ELF-1 (cell line): Measurements from ENCODE around the gene OR2S2.
"Not testable (repeated sequence)": the region's sequence is repeated elsewhere in the genome, so short reads cannot be mapped to it uniquely, and the experiment has no call there.

Experiments used
- DNase-seq: peaks from one replicate; pipeline ENCODE4 v3.0.0-alpha.2; 2016; ENCODE audit warnings: low read depth, low spot score

OR2S2 gene

DNA sequence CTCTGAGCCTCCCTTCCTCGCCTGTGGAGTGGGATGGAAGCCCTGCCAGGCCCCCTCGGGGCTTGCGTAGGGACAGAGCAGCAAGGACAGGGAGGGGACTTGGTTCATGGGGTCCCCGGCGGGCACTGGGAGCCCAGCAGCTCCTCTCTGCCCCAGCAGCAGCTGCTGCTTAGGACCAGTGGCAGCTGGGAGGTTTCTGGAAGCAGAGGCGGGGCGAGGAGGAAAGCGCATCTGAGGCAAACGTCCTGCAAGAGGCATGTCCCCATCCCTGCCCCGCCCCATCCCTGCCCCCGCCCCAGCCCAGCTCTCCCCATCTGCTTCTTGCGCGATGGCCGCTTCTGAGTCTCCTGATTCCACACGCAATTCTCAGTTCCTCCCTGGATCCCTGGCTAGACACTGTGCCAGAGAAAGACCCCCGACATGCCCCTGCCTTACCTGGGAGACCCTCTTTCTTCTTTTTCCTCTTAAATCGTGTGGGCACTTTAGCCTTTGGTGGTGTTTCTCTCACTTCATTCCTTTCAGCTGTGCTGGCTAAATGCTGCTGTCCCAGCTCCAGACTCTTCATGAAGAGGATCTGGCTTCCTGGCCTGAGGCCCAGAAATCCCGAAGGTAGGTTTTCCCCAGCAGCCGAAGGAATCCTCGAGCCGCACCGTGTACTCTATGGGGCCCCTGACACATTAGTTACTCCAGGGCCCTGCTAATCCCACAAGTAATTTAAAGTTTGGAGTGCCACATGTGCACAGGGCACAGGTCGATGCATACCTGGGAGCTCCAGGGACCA, 4.4 kb upstream of the OR2S2 start:
- peak; percentile 42 for DNase-seq

DNA sequence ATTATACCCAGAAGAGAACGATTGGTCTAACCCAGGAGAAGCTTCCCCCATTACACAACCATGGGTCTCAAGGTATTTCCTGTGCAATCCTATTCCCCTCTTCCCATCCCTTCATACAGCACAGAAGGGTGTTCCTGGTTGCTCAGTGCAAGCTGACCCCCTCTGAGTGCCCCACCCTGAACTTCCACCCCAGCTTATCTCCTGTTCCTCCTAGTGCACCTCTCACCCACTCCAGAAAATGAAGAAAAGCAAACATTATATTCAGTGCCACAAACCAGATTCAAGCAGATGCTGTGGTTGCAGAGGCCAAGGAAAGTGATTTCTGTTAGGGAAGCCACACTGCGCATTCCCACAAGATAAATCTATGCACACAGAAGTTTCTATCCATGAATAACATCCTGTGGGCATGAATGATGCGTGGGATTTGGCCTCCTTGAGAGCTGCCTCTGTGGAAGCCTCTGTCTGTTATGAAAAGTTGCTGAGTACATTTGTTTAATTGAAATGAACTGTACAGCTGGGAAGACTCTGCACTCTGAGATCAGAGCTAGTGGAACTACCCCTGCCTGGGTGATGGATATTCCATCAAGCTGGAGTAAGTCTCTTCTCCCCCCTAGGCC, 2.2 kb upstream of the OR2S2 start:
- DNase-seq, result no peak

DNA sequence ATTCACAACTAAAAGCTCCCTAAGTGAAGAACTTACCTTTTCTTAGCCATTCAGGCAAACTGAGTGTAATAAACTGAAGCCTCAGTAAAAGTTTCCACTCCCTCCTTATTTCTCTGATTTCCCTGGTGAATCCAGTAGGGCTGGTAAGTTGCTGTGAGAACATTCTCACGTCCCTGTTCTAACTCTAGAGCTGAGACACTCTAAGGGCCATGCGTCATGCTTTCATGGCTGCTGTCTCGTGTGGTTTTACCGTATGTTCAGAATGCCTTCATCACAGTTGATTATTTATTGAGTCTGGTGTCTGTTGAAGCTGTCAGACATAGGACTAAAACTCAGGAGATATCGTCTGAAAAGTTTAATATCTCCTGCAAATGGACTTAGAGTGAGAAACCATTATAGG, 1.3 kb downstream of the OR2S2 start:
- no peak for DNase-seq

DNA sequence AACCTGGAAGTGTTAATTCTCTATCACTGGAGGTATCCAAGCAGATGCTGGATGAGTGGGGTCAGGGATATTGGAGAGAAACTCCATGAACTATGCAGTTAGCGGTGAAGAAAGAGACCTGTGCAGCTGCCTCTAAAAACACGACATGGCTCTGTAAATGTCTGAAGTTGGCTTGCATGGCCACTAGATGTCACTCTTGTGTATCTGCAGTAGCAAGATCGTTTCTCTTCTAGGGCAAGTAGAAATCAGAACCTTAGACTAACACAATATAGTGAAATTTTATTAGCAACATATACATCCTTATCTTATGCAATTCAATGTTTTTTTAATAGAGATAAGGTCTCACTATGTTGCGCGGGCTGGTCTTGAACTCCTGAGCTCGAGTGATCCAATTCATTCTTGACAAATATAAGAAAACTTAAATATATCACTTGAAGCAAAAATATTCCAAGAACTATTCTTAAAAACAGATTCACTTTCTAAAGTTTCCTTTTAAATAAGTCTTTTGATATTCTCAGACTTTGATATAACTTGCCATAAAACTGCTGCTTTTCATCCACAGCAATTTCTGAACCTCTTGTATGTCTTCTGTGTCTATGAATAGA, 2.9 kb downstream of the OR2S2 start:
- DNase-seq, result peak; percentile 51

DNA sequence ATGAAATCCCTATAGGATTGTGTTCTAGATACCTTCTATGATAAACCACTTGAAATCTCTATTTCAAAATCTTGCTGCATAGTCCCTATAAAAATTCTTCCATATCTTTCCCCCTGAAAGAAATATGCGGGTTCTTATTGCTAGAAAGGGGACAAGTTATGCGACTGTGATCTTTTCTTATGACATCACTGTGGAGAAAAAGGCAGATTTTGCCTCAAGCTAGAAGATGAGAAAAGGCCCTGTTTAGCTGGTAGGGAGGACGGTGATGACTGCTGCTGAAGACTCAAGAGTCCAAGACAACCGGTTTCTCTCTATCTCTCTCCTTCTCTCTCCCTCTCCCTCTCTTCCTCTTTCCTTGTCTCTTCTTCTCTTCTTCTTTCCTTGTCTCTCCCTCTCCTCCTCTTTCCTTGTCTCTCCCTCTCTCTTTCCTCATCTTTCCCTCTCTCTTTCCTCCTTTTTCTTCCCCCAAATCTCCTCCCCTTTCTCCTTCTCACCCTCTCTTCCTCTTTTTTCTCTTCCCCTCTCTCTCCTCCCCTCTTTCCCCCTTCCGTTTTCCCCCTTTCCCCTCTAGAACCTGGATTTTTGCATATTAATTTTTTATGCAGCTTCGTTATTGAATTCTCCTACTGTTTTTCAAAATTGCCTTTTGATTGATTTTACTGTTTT, 5.3 kb downstream of the OR2S2 start:
- DNase-seq, result no peak

DNA sequence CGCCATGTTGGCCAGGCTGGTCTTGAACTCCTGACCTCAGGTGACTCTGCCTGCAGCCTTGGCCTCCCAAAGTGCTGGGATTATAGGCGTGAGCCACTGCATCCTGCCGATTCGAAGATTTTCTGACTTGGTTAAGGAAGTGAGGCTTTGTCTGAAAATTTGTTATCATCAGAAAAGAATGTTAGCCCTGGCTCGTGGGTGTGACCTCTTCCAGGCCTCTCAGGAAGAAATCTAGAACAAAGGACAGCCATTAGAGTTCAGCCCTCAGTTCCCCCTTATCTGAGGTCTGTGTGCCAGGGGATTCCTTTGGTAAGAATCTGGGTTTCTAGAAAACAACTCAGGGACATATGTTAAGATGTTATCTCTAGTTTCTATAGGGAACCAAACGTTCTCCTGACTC, 6.2 kb downstream of the OR2S2 start:
- DNase-seq, result no peak

DNA sequence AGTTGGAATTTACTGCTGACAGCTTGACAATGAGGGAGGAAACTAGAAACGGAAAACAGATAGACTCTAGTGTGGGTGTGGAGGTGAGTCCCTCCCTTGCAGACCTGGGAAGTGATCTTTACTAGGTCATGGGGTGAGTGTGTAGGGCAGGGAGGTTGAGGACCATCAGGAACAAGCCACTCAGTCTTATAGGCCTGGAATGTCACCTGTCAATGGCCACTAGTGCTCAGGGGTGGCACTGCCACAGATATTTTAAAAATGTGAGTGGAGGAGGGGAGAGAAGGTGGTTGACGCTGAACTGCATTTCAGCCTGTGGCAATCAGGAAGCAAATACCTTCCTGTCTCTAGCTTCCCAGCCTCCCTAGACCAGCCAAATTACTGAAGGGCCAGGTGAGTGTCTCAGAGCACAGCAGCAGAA, 9.0 kb downstream of the OR2S2 start:
- peak; percentile 53 for DNase-seq

DNA sequence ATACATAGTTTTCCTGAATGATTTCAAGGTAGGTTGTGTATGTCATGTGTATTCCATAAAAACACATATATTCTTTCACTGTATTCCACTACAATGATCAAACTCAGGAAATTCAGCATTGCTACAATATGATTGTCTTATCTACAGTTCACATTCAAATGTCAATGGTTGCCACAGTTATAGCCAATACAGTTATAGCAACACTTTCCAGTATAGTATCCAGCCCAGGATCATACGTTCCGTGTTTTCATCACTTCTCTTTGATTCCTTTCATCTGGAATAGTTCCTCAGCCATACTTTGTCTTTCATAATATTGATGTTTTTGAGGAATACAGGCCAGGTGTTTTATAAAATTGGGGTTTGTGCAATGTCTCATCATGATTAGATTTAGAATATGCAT, 9.5 kb downstream of the OR2S2 start:
- DNase-seq, result no peak

DNA sequence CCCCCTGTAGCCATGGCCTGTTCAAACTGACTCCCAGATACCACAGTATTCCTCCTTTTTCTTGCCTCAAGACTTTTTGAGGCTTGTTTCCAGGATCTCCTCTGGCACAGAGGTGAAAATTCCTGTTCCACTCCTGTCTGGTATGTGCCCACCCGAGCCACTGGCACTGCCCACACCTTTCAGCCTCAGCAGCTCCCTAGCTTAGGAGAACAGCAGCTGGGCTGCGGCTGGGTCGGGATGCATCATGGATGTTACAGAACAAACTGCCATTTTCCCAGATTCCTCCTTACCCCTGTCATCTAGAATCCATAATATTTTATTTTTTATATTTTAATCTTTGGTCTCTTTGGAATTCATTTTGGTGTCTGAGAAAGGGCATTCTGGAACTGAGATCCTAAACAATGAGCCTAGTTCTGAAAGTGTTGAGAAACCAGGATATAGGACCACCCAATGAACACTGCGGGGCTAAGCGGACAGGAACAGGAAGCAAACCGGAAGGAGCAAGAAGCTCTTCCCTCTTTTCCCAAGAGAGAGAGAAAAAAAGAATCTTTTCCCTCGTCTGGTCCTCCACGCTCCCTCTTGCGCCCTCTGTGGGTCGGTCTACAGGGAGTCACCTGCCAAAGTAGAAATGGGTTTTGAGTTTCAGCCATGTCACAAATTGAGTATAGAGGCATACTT, 12.5 kb downstream of the OR2S2 start:
- DNase-seq, result peak; percentile 83

DNA sequence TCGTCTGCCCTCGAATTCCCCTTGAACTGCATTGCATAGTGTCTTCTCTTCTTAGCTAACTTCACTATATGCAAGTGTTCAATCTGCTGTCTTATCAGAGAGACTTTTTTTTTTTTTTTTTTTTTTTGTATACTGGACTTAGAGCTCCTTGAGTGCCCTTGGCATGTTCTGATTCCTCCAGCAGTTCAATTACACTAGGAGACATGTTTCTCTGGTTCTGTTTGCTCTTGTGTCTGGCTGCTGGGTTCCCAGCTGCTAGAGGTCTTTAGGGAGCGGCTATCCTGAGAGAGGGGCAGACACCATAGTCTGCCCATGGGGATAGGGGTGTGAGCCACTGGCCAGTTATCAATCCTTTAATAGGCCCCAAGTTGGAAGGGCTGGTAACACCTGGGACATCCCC, 13.1 kb downstream of the OR2S2 start:
- DNase-seq, result no peak

DNA sequence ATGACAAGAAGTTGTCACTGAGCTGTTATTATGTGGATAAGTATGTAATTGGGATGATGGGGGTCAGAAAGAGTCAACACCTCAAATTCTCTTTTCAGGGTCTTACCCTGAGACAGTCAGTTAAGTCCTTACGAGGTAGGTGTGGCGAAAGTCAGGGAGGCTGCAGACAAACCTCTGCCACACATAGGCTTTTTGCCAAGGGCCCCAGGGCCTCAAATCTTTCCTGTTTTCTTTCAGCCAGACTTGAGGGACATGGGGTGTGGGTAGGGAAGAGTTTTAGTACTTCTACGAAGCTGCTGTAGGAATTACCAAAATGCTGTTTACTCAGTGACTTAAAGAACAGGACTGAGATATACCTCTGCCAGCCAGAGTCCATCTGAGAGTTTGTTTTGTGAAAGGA, 13.8 kb downstream of the OR2S2 start:
- no peak for DNase-seq

DNA sequence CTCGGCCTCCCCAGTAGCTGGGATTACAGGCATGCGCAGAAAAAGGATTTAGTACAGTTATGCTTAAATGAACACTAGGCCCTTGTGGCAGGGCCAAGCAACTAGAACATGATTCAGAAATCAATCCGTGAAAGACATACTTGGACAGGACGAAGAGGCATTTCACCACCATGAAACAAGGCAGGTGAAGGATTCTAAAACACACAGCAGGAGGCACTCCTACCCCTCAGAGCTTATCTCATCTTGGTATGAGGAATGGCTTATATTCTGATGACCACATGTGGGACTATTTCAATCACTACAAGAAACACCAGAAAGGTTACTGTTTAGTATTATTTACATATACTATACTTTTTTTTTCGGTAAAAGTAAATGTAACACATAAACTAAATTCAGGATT, 15.7 kb downstream of the OR2S2 start:
- no peak for DNase-seq

DNA sequence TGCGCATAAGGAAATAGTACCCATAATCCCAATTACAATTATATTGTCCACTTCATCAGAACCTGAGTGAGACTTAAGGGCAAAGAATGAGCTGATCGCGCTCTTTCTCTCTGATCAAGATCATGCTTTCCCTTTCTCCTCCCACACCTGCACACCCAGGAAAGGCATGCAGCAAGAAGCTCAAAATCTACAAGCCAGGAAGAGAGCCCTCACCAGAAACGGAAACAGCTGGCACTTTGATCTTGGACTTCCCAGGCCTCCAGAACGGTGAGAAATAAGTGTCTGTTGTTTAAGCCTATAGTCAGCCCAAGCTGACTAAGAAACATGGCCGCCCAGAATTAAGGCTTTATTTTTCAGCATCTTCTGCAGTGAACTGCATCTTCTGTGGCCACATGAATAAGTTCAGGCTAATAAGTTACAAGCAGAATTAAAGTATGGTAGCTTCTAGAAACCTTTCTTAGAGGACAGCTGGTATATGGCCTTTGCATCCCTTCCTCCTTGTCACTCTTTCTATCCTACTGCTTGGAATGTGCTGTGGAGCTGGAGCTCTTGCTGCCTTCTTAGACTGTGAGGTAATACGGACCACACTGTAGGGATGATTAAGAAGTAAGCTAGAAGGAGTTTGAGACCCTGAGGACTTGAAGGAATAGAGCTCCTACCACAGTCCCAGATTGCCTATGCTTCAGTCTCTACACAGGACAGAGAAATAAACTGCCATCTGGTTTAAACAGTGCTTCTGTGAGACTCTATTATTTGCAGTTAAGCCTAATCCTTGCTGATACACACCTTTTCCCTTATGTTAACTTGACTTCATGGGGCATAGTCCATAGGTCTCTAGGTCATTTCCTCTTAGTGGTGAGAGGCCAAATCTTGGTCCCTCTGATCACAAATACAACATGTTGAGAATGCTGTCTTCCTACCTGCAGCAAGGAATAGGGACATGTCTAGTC, 17.2 kb downstream of the OR2S2 start:
- no peak for DNase-seq

DNA sequence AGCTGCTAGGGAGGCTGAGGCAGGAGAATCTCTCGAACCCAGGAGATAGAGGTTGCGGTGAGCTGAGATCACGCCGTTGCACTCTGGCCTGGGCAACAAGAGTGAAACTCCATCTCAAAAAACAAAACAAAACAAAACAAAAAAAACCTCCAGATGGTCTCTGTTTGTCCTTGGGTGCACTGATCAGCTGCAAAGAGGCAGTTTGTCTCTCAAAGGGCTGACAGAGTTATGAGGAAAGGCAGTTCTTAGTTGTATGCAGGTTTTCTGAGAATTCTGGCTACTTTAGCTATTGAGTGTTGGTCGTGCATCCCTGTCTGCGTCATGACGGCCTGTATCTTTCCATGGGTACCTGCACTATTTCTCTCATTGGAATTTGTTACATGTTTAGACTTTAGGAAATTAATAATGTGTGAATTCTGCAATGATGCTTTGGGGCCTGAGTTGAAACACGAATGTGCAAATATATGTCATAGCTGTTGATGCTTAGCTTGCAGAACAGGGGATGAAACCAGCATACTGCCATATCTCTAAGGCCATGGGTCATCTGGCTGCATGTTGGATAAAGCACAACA, 18.2 kb downstream of the OR2S2 start:
- no peak for DNase-seq

DNA sequence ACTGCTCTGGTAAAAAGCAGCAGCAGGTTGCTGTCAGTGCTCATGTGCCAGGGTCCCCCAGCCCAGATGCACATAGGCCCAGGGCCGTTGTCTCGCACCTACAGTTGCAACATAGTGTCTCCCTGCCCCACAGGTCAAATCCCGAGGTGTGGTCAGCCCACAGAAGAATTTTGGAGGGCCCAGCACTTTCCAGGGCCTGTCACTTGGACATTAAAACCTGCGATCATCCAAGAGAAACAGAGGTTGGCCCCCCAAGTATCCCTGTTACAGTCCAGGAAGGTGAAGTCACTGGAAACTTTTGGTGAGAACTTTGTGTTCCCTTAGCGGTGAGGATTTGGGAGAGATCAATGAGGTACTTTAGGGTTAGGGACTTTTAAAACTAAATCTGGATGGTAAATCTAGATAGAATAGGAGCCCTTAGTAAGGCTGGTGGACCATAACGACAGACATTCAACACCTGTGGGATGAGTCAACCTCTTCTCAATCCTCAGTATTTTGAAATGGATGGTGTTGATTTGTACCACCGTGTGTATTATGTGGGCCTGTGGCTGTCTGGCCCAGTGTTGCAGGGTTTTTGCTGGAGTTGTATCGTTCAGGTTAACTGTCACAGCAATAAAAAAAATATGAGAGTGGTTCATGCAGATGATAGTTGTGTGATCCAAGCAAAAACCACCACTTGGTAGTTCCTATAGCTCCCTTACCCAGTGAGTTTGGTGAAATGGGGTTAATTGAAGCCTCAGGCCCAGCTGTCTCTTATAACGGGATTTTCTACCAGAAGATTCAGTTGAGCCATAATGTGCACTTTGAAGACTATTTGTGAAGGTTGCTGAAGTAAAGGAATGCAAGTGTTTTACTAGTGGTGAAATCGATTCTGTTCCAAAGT, 19.2 kb downstream of the OR2S2 start:
- no peak for DNase-seq

DNA sequence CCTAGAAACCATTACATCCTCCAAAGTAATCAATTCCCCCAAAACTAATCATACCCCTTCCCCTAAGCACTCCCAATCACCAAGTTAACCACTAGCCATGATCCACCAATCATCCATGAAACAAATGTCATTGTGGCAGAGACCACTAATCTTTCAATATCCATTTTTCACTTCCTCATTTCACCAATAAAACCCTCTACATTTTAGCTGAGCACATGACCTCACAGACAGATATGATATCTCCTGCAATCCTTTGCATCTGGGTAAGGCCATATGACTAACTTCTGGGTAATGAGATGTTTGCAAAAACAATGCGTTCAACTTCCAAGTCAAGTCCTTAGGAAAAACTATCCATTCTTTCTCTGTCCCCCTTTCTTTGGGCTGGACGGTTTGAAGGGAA, 20.7 kb downstream of the OR2S2 start:
- no peak for DNase-seq

DNA sequence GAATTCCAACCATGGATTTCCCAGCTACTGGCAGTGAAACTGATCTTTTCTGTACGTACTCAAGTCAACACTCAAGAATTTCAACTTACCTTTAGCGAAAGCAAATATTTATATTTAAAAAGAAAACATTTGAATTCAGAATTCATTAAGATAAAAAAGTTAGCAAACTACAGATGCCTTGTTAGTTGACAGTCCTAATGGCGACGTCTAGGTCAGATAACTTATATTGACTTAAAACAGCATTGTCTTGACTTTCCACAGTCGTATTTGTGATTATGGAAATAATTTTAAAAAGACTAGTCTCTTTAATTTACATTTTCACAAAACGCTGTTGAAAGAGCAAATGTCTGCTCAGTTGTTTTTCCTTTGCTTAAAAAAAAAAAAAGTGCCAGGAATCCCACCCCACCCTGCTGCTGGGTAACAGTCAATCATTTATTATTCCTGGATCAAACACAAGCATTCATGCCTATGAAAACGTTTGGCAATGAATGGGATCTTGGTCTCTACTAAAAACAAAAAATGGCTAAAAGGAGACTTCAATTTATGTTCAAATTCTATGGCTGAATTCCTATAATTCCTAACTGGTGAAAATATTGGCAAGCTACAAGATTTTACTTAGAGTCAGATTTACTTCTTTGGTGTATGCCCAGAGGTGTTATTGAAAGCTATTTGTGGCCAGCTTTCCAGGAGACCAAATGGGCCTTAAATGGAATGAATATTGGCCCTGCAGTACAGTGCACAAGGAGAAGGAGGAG, 22.0 kb downstream of the OR2S2 start:
- no peak for DNase-seq

DNA sequence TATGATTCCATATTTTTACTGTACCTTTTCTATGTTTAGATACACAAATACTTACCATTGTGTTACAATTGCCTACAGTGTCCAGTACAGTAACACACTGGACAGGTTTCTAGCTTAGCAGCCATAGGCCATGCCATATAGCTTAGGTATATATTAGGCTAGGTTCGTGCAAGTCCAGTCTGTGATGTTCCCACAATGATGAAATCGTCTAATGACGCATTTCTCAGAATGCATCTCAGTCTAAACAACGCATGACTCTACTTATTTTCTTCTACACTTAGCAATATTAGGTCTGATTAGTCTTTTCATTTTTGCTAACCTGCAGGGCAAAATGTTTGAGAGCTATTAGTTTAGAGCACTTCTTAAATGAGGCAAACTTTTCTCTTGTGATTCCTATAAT, 22.7 kb downstream of the OR2S2 start:
- no peak for DNase-seq

DNA sequence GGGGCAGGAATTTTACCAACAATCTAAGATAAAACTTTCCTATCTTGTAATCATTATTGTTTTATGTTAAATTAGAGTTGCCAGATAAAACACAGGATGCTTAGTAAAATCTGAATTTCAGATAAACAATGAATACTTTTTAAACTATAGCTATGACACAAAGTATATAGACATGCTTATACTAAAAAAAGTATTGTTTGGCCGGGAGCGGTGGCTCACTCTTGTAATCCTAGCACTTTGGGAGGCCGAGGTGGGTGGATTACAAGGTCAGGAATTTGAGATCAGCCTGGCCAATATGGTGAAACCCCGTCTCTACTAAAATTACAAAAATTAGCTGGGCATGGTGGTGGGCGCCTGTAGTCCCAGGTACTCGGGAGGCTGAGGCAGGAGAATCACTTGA, 23.9 kb downstream of the OR2S2 start:
- DNase-seq, result not testable (repeated sequence)
